ENCODE measurements around the gene OR4C6. TPM values are rescaled to one million over a fixed set of nuclear protein-coding genes. Genes with fewer than 3 reads are reported as not detected.

The OR4C6 gene
- total RNA-seq, result not detected

- no peak for DNase-seq
- H3K27ac Mint-ChIP-seq, result no peak within 1 kb of the TSS
- no peaks in the 10 kb centered on the region for H3K27me3 Mint-ChIP-seq (ENCODE audit: low read depth)
- CTCF ChIA-PET, result no interaction called here
- POLR2A ChIA-PET, result no interaction called here
- no peaks in the 10 kb centered on the region for H3K4me1 Mint-ChIP-seq (ENCODE audit: low read depth)
- H3K9me3 Mint-ChIP-seq (ENCODE audit: insufficient read depth), result peaks cover 3% of the 10 kb centered on the region
- no peaks in the 10 kb centered on the region for H3K36me3 Mint-ChIP-seq (ENCODE audit: low read depth)
- H3K4me3 Mint-ChIP-seq, result no peak within 1 kb of the TSS
- ATAC-seq, result no peak
Measured at GRCh38 chr11:55661901-55662300, at the start of gene OR4C6. TSS of gene OR4C6 (plus strand) at chr11:55662201. CDS start at chr11:55665167, 2,966 bp downstream.

- no peaks in the 10 kb centered on the region for H3K9me3 Mint-ChIP-seq (ENCODE audit: insufficient read depth)
- no peaks in the 10 kb centered on the region for H3K4me1 Mint-ChIP-seq (ENCODE audit: low read depth)
- no peak overlapping the region for H3K4me3 Mint-ChIP-seq
- no peak overlapping the region for H3K27ac Mint-ChIP-seq
- ChIA-PET CTCF (no interaction called here), POLR2A (no interaction called here)
- no peaks in the 10 kb centered on the region for H3K36me3 Mint-ChIP-seq (ENCODE audit: low read depth)
- H3K27me3 Mint-ChIP-seq (ENCODE audit: low read depth), result no peaks in the 10 kb centered on the region
- DNase-seq (no peak), ATAC-seq (no peak)
Measured at GRCh38 chr11:55624531-55624930, 37.5 kb upstream of the OR4C6 start.

DNA sequence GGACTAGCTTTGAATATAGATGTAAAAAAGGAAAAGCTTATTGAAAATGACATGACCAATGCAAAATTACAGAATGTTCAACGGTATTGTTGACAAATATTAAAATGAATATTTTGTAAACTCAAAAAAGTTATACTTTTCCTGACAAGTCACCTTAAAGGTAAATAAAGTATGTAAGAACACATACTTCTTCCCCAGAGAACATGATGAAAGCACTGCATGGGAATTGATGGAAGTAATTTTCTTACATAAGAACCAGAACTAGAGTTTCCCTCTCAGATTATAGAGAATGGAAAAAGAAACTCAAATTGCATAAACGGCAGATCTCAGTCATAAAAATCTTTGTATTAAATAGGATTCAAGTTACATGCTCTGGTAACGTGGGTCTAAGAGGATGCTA, 27.2 kb upstream of the OR4C6 start, which contains the start of gene OR4P4:
Gene OR4P4, plus strand, starts transcription at position 301 of the 400 bp plus-strand sequence.
- no peak for ATAC-seq
- H3K27me3 Mint-ChIP-seq (ENCODE audit: low read depth), result no peaks in the 10 kb centered on the region
- POLR2A ChIA-PET, result no interaction called here
- CTCF ChIA-PET, result no interaction called here
- H3K9me3 Mint-ChIP-seq (ENCODE audit: insufficient read depth), result no peaks in the 10 kb centered on the region
- no peak within 1 kb of the TSS for H3K27ac Mint-ChIP-seq
- H3K4me1 Mint-ChIP-seq (ENCODE audit: low read depth), result no peaks in the 10 kb centered on the region
- no peak within 1 kb of the TSS for H3K4me3 Mint-ChIP-seq
- no peaks in the 10 kb centered on the region for H3K36me3 Mint-ChIP-seq (ENCODE audit: low read depth)
- no peak for DNase-seq

GRCh38 chr11:55648027-55648426, 14.0 kb upstream of the OR4C6 start, which contains the start of gene OR4S2:
TSS of gene OR4S2 (plus strand) at chr11:55648327. CDS start at chr11:55650904, 2,577 bp downstream.
- Mint-ChIP-seq H3K36me3 (ENCODE audit: low read depth) (no peaks in the 10 kb centered on the region), H3K9me3 (ENCODE audit: insufficient read depth) (no peaks in the 10 kb centered on the region), H3K27me3 (ENCODE audit: low read depth) (no peaks in the 10 kb centered on the region), H3K4me3 (no peak within 1 kb of the TSS), H3K27ac (no peak within 1 kb of the TSS), H3K4me1 (ENCODE audit: low read depth) (no peaks in the 10 kb centered on the region)
- ChIA-PET POLR2A (no interaction called here), CTCF (no interaction called here)
- ATAC-seq (no peak), DNase-seq (no peak)

- Mint-ChIP-seq H3K27me3 (ENCODE audit: low read depth) (no peaks in the 10 kb centered on the region), H3K9me3 (ENCODE audit: insufficient read depth) (no peaks in the 10 kb centered on the region), H3K4me1 (ENCODE audit: low read depth) (no peaks in the 10 kb centered on the region), H3K27ac (no peak overlapping the region), H3K4me3 (no peak overlapping the region), H3K36me3 (ENCODE audit: low read depth) (no peaks in the 10 kb centered on the region)
- ATAC-seq, result no peak
- ChIA-PET POLR2A (no interaction called here), CTCF (no interaction called here)
- DNase-seq, result no peak
Measured at GRCh38 chr11:55652560-55652959, 9.4 kb upstream of the OR4C6 start.

- Mint-ChIP-seq H3K36me3 (ENCODE audit: low read depth) (no peaks in the 10 kb centered on the region), H3K9me3 (ENCODE audit: insufficient read depth) (no peaks in the 10 kb centered on the region), H3K4me1 (ENCODE audit: low read depth) (no peaks in the 10 kb centered on the region), H3K4me3 (no peak overlapping the region), H3K27ac (no peak overlapping the region), H3K27me3 (ENCODE audit: low read depth) (no peaks in the 10 kb centered on the region)
- CTCF ChIA-PET, result no interaction called here
- ATAC-seq, result no peak
- no peak for DNase-seq
- POLR2A ChIA-PET, result no interaction called here
Measured at GRCh38 chr11:55655096-55655495, 6.9 kb upstream of the OR4C6 start.

DNA sequence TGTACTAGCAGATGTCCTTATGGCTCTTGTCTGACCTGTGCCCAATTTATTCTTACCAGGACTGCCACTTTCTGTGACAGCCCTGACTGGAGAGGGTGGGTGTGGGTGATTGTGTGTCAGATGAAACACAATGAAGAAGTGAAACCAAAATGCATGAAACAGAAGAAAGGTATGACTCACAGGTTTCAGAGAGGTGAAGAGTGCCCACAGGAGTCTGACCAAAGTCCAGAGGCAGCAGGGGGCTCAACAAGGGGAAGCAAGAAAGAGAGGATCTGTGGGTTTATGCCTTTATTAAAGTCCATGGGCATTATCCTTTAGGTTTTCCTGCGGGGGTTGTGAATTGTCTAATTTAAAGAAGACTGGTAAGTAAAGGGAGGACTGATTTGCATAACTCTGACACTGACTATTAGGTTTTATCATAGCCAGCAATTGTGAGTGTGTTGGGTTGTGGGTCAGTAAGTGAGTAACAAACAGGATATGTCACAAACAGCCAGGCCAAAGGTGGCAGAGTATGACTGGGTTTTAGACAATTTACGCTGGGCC, 3.9 kb upstream of the OR4C6 start:
- H3K4me3 Mint-ChIP-seq, result no peak overlapping the region
- H3K27me3 Mint-ChIP-seq (ENCODE audit: low read depth), result no peaks in the 10 kb centered on the region
- ChIA-PET POLR2A (no interaction called here), CTCF (no interaction called here)
- no peak for DNase-seq
- no peak for ATAC-seq
- no peaks in the 10 kb centered on the region for H3K9me3 Mint-ChIP-seq (ENCODE audit: insufficient read depth)
- H3K36me3 Mint-ChIP-seq (ENCODE audit: low read depth), result no peaks in the 10 kb centered on the region
- H3K4me1 Mint-ChIP-seq (ENCODE audit: low read depth), result no peaks in the 10 kb centered on the region
- no peak overlapping the region for H3K27ac Mint-ChIP-seq

GRCh38 chr11:55658608-55659007, 3.4 kb upstream of the OR4C6 start:
- ChIA-PET CTCF (no interaction called here), POLR2A (no interaction called here)
- H3K9me3 Mint-ChIP-seq (ENCODE audit: insufficient read depth), result no peaks in the 10 kb centered on the region
- ATAC-seq (no peak), DNase-seq (no peak)
- no peak overlapping the region for H3K4me3 Mint-ChIP-seq
- no peaks in the 10 kb centered on the region for H3K4me1 Mint-ChIP-seq (ENCODE audit: low read depth)
- H3K27ac Mint-ChIP-seq, result no peak overlapping the region
- H3K36me3 Mint-ChIP-seq (ENCODE audit: low read depth), result no peaks in the 10 kb centered on the region
- H3K27me3 Mint-ChIP-seq (ENCODE audit: low read depth), result no peaks in the 10 kb centered on the region

GRCh38 chr11:55669376-55669775, 7.4 kb downstream of the OR4C6 start:
- H3K36me3 Mint-ChIP-seq (ENCODE audit: low read depth), result no peaks in the 10 kb centered on the region
- POLR2A ChIA-PET, result no interaction called here
- DNase-seq (no peak), ATAC-seq (no peak)
- no peak overlapping the region for H3K27ac Mint-ChIP-seq
- no peaks in the 10 kb centered on the region for H3K27me3 Mint-ChIP-seq (ENCODE audit: low read depth)
- H3K9me3 Mint-ChIP-seq (ENCODE audit: insufficient read depth), result peaks cover 3% of the 10 kb centered on the region
- CTCF ChIA-PET, result no interaction called here
- H3K4me3 Mint-ChIP-seq, result no peak overlapping the region
- H3K4me1 Mint-ChIP-seq (ENCODE audit: low read depth), result no peaks in the 10 kb centered on the region

GRCh38 chr11:55673860-55674259, 11.9 kb downstream of the OR4C6 start:
- Mint-ChIP-seq H3K27ac (no peak overlapping the region), H3K9me3 (ENCODE audit: insufficient read depth) (no peaks in the 10 kb centered on the region), H3K27me3 (ENCODE audit: low read depth) (no peaks in the 10 kb centered on the region), H3K4me1 (ENCODE audit: low read depth) (no peaks in the 10 kb centered on the region), H3K4me3 (no peak overlapping the region), H3K36me3 (ENCODE audit: low read depth) (no peaks in the 10 kb centered on the region)
- no peak for ATAC-seq
- DNase-seq, result no peak
- ChIA-PET CTCF (no interaction called here), POLR2A (no interaction called here)

- CTCF ChIA-PET, result interaction anchor here (0.9 kb wide), 1 partner anchor 9 kb away, joined by 3 read pairs; no protein-coding TSS in a partner anchor
- Mint-ChIP-seq H3K27me3 (ENCODE audit: low read depth) (no peaks in the 10 kb centered on the region), H3K36me3 (ENCODE audit: low read depth) (no peaks in the 10 kb centered on the region), H3K4me3 (no peak overlapping the region), H3K9me3 (ENCODE audit: insufficient read depth) (peaks cover 14% of the 10 kb centered on the region), H3K27ac (no peak overlapping the region), H3K4me1 (ENCODE audit: low read depth) (no peaks in the 10 kb centered on the region)
- DNase-seq (no peak), ATAC-seq (no peak)
- POLR2A ChIA-PET, result interaction anchor here (0.5 kb wide), 1 partner anchor 1907 kb away, joined by 3 read pairs; no protein-coding TSS in a partner anchor
Measured at GRCh38 chr11:55697817-55698216, 35.8 kb downstream of the OR4C6 start.

DNA sequence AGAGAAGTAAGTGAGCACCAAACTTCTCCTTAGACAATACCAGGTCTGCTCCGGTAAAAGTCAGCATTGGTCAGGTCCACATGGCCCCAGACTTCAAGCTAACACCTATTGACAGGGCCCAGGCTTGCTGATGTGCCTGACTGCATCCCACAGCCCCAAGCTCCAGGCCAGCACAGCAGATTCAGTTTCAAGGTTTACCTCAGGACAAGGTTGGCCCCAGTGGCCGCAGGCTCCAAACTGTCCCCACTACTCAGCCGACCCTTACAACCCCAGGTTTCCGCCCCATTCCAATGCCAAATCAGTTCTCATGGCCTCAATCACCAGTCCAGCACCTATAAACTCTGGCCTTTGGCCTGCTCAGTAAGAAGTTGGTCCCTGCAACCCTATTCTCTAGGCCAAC, 39.4 kb downstream of the OR4C6 start:
- no peak overlapping the region for H3K27ac Mint-ChIP-seq
- ATAC-seq (no peak), DNase-seq (no peak)
- H3K4me3 Mint-ChIP-seq, result no peak overlapping the region
- H3K36me3 Mint-ChIP-seq (ENCODE audit: low read depth), result no peaks in the 10 kb centered on the region
- ChIA-PET POLR2A (interaction anchor here (0.6 kb wide), 1 partner anchor 1957 kb away, joined by 4 read pairs; no protein-coding TSS in a partner anchor), CTCF (no interaction called here)
- H3K9me3 Mint-ChIP-seq (ENCODE audit: insufficient read depth), result peaks cover 11% of the 10 kb centered on the region
- no peaks in the 10 kb centered on the region for H3K27me3 Mint-ChIP-seq (ENCODE audit: low read depth)
- H3K4me1 Mint-ChIP-seq (ENCODE audit: low read depth), result no peaks in the 10 kb centered on the region

DNA sequence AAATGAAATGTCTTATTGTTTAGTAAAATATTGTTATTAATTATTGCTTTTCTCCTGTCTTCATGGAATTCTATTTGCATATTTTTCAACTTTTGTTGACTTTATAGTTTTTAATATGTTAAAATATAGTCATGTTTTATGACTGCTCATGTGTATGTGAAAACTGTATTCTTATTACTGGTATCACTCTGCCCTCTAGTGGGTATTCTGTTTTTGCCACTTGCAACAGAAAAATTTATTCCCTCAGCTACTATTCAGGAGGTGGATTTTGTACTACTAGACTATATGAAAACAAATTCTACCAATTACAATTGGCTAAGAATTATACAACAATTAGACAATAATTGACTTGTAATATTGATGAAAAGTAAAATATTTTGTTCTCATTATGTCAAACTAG, 45.0 kb downstream of the OR4C6 start:
- no peak overlapping the region for H3K27ac Mint-ChIP-seq

More for the DNA sequence above, 45.0 kb downstream of the OR4C6 start:
- no peaks in the 10 kb centered on the region for H3K4me1 Mint-ChIP-seq (ENCODE audit: low read depth)
- no peak for DNase-seq
- ATAC-seq, result no peak
- H3K27me3 Mint-ChIP-seq (ENCODE audit: low read depth), result no peaks in the 10 kb centered on the region
- no peaks in the 10 kb centered on the region for H3K36me3 Mint-ChIP-seq (ENCODE audit: low read depth)
- H3K4me3 Mint-ChIP-seq, result no peak overlapping the region
- ChIA-PET POLR2A (no interaction called here), CTCF (interaction anchor here (1.4 kb wide), 1 partner anchor 9 kb away, joined by 3 read pairs; no protein-coding TSS in a partner anchor)
- peaks cover 14% of the 10 kb centered on the region for H3K9me3 Mint-ChIP-seq (ENCODE audit: insufficient read depth)

Data from activated CD8-positive, alpha-beta T cell treated with anti-CD3 and anti-CD28 coated beads, Interleukin-2, amount 10 ng/mL, durations not matched to agents 7 days and 5 days (primary cell).